ENCODE data around the gene APOBEC3B. TPM values are rescaled to one million over a fixed set of nuclear protein-coding genes. Genes with fewer than 3 reads are reported as not detected.

The APOBEC3B gene
- total and polyA plus RNA-seq, 9 of the 15 experiments (the other 6 are each of a cell fraction or from before 2014, with no cell fraction given): 5.9 to 166 (median 43.2) TPM

DNA sequence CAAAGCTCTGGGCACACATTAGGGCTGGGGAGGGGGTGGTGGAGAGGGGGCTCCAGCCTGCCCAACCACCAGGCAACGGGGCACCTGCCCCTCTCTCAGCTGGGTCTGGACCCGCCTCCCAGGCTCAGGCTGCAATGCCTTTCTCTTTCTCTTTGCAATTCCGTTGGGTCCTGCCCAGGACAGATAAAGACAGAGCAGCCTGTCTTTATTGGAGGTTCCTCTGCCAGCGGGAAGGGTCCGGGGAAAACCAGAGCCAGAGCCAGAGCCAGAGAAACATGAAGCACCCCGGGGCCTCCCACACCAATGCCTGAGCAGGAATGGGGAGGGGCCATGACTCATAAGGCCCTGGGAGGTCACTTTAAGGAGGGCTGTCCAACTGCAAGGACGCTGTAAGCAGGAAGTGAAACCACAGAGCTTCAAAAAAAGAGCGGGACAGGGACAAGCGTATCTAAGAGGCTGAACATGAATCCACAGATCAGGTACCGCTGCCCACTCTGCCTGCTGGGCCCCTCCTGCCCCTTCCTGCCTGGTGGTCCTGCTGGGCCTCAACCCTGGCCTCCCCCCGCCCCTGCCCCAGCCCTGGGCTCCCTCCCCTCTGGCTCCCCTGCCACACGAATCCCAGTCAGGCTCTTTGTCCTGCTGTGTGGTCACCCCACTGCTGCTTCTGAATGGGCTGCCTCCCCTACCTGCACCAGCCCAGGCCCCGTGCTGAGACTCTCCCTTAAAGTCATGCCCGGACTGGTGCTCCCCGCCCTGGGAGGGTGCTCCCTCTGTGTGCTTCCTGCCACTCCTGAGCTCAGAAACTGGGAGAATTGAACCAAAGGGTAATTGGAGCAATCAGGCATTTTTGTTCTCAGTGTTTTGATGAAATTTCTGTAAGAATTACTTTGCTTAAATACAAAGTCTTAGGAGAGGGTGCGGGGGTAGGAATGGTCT is at the start of gene APOBEC3B (continued):
- TF ChIP-seq, protein P1, sequence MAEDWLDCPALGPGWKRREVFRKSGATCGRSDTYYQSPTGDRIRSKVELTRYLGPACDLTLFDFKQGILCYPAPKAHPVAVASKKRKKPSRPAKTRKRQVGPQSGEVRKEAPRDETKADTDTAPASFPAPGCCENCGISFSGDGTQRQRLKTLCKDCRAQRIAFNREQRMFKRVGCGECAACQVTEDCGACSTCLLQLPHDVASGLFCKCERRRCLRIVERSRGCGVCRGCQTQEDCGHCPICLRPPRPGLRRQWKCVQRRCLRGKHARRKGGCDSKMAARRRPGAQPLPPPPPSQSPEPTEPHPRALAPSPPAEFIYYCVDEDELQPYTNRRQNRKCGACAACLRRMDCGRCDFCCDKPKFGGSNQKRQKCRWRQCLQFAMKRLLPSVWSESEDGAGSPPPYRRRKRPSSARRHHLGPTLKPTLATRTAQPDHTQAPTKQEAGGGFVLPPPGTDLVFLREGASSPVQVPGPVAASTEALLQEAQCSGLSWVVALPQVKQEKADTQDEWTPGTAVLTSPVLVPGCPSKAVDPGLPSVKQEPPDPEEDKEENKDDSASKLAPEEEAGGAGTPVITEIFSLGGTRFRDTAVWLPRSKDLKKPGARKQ (CRISPR knock-in tag; IDR thresholded peaks at IDR 0.05): no peak
- no peak for TF ChIP-seq ZNF146 (CRISPR knock-in tag; IDR thresholded peaks at IDR 0.05; ENCODE audit: unreplicated experiment)
- TF ChIP-seq, protein P2, sequence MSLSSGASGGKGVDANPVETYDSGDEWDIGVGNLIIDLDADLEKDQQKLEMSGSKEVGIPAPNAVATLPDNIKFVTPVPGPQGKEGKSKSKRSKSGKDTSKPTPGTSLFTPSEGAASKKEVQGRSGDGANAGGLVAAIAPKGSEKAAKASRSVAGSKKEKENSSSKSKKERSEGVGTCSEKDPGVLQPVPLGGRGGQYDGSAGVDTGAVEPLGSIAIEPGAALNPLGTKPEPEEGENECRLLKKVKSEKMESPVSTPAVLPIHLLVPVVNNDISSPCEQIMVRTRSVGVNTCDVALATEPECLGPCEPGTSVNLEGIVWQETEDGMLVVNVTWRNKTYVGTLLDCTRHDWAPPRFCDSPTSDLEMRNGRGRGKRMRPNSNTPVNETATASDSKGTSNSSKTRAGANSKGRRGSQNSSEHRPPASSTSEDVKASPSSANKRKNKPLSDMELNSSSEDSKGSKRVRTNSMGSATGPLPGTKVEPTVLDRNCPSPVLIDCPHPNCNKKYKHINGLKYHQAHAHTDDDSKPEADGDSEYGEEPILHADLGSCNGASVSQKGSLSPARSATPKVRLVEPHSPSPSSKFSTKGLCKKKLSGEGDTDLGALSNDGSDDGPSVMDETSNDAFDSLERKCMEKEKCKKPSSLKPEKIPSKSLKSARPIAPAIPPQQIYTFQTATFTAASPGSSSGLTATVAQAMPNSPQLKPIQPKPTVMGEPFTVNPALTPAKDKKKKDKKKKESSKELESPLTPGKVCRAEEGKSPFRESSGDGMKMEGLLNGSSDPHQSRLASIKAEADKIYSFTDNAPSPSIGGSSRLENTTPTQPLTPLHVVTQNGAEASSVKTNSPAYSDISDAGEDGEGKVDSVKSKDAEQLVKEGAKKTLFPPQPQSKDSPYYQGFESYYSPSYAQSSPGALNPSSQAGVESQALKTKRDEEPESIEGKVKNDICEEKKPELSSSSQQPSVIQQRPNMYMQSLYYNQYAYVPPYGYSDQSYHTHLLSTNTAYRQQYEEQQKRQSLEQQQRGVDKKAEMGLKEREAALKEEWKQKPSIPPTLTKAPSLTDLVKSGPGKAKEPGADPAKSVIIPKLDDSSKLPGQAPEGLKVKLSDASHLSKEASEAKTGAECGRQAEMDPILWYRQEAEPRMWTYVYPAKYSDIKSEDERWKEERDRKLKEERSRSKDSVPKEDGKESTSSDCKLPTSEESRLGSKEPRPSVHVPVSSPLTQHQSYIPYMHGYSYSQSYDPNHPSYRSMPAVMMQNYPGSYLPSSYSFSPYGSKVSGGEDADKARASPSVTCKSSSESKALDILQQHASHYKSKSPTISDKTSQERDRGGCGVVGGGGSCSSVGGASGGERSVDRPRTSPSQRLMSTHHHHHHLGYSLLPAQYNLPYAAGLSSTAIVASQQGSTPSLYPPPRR (CRISPR knock-in tag; IDR thresholded peaks at IDR 0.05; ENCODE audit: borderline replicate concordance): no peak
- no peak for TF ChIP-seq RFX1 (IDR thresholded peaks at IDR 0.05)
- peak; percentile 58; the same call in 1 of the 2 replicates for TF ChIP-seq NR2C1 (IDR thresholded peaks at IDR 0.05)
- peak; percentile 74 for TF ChIP-seq NR2C1 (tag; IDR thresholded peaks at IDR 0.05)
- 0 out of 4 replicates have a peak, but pooled peaks of 1 of the 2 experiments have one; percentile 23 for TF ChIP-seq FOXK2 (conservative IDR thresholded peaks at IDR 0.05 in 1 of 2, IDR thresholded peaks at IDR 0.05 in 1 of 2; ENCODE audit: low read depth in 2 of 2)
- TF ChIP-seq RBFOX2 (IDR thresholded peaks at IDR 0.05; ENCODE audit: low read depth, low read length): peak; percentile 63
- no peak for TF ChIP-seq POLR3A (IDR thresholded peaks at IDR 0.05; ENCODE audit: borderline replicate concordance, extremely low read depth, insufficient read depth, insufficient read length)
- TF ChIP-seq ZNF780A (CRISPR knock-in tag; IDR thresholded peaks at IDR 0.05): no peak
- TF ChIP-seq, protein P3, sequence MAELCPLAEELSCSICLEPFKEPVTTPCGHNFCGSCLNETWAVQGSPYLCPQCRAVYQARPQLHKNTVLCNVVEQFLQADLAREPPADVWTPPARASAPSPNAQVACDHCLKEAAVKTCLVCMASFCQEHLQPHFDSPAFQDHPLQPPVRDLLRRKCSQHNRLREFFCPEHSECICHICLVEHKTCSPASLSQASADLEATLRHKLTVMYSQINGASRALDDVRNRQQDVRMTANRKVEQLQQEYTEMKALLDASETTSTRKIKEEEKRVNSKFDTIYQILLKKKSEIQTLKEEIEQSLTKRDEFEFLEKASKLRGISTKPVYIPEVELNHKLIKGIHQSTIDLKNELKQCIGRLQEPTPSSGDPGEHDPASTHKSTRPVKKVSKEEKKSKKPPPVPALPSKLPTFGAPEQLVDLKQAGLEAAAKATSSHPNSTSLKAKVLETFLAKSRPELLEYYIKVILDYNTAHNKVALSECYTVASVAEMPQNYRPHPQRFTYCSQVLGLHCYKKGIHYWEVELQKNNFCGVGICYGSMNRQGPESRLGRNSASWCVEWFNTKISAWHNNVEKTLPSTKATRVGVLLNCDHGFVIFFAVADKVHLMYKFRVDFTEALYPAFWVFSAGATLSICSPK (IDR thresholded peaks at IDR 0.05; ENCODE audit: borderline replicate concordance): no peak
- no peak for TF ChIP-seq XRCC4 (IDR thresholded peaks at IDR 0.05; ENCODE audit: extremely low read depth, insufficient read depth, insufficient read length)
- TF ChIP-seq, protein P4, sequence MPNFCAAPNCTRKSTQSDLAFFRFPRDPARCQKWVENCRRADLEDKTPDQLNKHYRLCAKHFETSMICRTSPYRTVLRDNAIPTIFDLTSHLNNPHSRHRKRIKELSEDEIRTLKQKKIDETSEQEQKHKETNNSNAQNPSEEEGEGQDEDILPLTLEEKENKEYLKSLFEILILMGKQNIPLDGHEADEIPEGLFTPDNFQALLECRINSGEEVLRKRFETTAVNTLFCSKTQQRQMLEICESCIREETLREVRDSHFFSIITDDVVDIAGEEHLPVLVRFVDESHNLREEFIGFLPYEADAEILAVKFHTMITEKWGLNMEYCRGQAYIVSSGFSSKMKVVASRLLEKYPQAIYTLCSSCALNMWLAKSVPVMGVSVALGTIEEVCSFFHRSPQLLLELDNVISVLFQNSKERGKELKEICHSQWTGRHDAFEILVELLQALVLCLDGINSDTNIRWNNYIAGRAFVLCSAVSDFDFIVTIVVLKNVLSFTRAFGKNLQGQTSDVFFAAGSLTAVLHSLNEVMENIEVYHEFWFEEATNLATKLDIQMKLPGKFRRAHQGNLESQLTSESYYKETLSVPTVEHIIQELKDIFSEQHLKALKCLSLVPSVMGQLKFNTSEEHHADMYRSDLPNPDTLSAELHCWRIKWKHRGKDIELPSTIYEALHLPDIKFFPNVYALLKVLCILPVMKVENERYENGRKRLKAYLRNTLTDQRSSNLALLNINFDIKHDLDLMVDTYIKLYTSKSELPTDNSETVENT (CRISPR knock-in tag; IDR thresholded peaks at IDR 0.05): no peak
- TF ChIP-seq CBX5 (IDR thresholded peaks at IDR 0.05; ENCODE audit: borderline replicate concordance, low read depth): no peak
- TF ChIP-seq PYGO2 (tag; IDR thresholded peaks at IDR 0.05): no peak
- TF ChIP-seq BRF1 (IDR thresholded peaks at IDR 0.05; ENCODE audit: borderline replicate concordance, extremely low read depth, insufficient read length): no peak

All from K562 (cell line).